Hematopoietic multipotent progenitor cell treated with erythropoietin and hydrocortisone succinate and interleukin-3 and kit ligand, for 4 days (in vitro differentiated cells): ENCODE data around the gene C15orf39.

Source experiments
- DNase-seq: peaks from one replicate; pipeline ENCODE4 v3.0.0-alpha.2; 2015

The C15orf39 gene

DNA sequence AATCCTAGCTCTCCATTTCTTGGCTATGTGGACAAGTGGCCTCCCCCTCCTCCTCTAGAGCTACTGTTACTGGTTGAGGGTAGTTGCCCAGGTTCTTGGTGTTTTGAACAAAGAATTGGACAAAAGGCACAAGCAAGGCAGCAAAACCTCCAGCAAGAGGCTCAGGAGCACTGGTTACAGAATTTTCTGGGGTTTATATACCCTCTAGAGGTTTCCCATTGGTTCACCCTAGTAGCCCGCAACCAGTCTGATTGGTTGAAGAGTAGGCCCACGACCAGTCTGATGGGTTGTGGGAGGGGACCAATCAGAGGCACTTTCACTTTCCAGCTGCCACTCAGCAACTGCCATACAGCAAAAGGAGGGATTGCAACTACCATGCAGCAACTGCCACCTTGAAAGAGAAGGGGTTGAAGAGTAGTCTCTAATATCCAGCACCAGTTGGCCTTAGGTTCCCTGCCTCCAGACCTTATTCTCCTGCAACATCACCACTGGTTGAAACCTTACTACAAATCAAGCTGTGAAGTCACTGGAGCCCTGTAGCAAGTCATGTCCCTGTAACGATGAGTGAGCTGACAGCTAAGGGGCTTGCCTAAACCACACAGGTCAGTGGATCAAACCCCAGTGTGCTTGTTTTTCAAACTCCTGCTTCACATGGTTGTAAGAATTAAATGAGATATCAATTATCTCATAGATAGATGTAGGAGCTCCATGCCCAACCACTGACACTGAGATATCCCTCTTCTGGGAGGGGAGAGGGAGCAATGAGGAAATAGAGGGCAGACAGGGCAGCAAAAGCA is 2.9 kb upstream of the C15orf39 start:
- peak; percentile 93 for DNase-seq

- peak; percentile 59 for DNase-seq
These were observed 2.2 kb upstream of the C15orf39 start for GRCh38 chr15:75199357-75199940.

DNA sequence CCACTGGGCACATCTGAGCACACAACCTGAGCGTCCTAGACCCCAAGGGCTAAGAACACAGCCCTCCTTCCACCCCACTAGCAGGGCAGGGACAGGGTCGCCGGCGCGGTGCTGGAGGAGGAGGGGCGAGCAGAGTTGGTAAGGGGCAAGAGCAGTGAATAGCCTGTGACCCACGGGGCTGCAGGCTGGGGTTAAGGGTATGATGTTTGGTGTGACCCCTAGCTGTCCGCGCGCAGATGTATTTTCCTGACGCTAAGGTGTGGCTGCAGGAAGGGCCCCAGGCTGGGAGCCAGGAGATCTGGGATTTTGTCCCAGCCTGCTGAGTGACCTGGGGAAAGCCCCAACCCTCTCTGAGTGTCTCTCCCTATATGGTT is 1.3 kb upstream of the C15orf39 start:
- no peak for DNase-seq

- peak; percentile 56 for DNase-seq
These were observed 692 bp upstream of the C15orf39 start for GRCh38 chr15:75200765-75201615.

- peak; percentile 91 for DNase-seq
These were observed 752 bp downstream of the C15orf39 start for GRCh38 chr15:75202251-75203016.

- peak; percentile 25 for DNase-seq
These were observed 1.6 kb downstream of the C15orf39 start for GRCh38 chr15:75203017-75203907.

DNA sequence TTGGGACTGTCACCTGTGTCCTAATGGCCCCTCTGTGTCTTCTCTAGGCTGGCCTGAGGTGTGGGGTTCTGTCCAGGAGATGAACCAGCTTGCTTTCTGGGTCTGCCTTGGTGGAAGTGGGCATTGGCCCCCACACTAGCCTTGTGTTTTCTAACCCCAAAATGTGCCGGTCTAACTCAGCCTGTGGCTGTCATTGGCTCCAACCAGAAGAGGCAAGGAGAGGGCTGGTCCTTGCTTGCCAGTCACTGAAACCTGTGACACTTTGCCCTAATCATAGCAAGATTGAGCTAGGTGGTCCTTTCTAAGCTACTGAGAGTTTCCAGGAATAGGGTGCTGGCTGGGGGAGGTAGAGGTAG is 2.2 kb downstream of the C15orf39 start:
- peak; percentile 53 for DNase-seq

DNA sequence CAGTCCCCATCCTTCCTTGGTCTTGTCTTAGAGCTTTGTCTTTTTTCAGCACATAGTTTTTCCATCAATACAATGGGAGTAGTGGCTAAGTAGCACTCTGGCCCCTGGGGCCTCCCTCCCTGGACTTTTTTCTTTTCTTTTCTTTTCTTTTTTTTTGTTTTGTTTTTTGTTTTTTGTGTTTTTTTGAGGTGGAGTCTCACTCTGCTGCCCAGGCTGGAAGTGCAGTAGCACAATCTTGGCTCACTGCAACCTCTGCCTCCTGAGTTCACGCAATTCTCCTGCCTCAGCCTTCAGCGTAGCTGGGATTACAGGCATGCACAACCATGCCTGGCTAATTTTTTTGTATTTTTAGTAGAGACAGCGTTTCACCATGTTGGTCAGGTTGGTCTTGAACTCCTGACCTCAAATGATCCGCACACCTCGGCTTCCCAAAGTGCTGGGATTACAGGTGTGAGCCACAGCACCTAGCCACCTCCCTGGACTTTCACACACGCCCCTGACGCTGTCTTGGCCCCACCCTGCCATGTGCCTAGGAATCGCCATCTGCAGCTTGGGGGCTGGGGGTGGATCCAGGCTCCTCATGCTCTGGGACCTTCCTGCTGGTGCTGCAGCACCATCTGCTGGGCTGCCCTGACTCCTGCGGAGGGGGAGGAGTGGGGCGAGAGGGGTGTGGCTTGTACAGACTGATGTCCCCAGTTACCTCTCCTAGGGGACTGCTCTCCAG is 2.8 kb downstream of the C15orf39 start:
- peak; percentile 97 for DNase-seq

GRCh38 chr15:75205064-75205395 is 3.3 kb downstream of the C15orf39 start:
- no peak for DNase-seq

GRCh38 chr15:75206006-75206405 is 4.3 kb downstream of the C15orf39 start:
- no peak for DNase-seq

DNA sequence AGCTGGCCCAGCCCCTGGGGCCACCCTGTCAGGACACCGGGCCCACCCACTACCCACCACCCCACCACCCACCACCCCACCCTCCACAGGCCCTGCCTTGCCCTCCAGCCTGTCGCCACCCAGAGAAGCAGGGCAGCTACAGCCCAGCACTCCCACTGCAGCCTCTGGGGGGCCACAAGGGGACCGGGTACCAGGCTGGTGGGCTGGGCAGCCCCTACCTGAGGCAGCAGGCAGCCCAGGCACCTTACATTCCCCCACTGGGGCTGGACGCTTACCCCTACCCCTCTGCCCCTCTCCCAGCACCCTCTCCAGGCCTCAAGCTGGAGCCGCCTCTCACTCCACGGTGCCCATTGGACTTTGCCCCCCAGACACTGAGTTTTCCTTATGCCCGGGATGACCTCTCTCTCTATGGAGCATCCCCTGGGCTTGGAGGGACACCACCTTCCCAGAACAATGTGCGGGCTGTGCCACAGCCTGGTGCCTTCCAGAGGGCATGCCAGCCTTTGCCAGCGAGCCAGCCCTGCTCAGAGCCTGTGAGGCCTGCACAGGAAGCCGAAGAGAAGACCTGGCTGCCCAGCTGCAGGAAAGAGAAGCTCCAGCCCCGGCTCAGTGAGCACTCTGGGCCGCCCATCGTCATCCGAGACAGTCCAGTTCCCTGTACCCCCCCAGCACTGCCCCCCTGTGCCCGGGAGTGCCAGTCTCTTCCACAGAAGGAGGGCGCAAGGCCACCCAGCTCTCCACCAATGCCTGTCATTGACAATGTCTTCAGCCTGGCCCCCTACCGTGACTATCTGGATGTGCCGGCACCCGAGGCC is 5.3 kb downstream of the C15orf39 start:
- no peak for DNase-seq

GRCh38 chr15:75207618-75208500 is 6.2 kb downstream of the C15orf39 start:
- no peak for DNase-seq

DNA sequence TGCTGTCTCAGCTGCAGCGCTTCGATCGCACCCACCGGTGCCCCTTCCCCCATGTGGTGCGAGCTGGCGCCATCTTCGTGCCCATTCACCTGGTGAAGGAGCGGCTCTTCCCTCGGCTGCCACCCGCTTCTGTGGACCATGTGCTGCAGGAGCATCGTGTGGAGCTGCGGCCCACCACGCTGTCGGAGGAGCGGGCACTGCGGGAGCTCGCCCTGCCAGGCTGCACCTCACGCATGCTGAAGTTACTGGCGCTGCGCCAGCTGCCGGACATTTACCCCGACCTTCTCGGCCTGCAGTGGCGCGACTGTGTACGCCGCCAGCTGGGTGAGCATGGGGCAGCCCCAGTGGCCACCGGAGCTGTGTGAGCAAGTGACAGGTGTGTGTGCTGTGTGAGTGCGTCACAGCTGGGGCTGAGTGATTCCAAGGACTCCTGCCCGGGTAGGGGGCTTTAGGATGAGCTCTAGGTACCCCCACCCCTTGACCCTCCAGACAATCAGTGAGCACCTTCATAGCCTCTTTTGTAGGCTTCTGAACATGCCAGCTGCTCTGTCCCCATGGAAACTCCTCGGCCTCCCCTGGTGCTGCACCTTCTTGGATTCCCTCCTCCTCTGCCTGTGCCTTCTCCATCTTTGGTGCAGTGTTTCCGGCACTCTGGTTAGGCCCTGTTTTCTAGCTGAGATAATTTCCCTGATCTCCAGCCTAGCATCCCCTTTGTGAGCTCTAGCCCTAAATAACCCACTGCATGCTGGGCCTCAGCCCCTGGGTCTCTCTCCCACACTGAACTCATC is 7.0 kb downstream of the C15orf39 start:
- DNase-seq: no peak

DNA sequence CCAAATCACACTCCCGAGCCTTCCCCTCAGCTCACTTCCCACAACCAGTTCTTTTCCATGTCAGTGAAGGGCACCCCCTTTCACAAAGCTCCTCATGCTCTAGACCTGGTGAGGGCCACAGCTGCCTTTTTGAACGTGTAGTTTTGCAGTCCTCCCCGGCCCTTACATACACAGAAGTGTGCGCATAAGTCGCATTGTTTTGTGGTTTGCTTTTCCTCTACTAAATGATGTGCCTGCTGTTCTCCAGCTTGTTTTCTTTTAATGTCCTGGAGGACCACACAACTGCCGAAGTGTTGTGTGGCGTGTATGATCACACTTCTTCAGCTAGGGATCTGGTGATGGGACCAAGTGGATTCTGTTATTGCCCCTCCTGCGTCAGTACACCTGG is 7.6 kb downstream of the C15orf39 start:
- no peak for DNase-seq

DNA sequence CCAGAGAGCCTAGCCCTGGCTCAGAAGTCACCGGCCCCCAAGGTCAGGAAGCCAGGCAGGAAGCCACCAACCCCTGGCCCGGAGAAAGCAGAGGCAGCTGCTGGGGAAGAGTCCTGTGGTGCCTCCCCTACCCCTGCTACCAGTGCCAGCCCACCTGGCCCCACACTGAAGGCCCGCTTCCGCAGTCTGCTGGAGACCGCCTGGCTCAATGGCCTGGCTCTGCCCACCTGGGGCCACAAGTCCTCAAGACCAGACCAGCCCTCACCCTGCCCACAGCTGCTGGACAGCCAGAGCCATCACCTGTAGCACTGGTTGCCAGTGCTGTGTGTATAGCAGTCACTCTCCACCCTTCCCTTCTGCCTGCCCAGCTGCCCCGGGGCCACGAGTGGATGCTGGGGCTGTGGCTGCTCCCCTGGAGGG is 9.1 kb downstream of the C15orf39 start:
- peak; percentile 28 for DNase-seq

DNA sequence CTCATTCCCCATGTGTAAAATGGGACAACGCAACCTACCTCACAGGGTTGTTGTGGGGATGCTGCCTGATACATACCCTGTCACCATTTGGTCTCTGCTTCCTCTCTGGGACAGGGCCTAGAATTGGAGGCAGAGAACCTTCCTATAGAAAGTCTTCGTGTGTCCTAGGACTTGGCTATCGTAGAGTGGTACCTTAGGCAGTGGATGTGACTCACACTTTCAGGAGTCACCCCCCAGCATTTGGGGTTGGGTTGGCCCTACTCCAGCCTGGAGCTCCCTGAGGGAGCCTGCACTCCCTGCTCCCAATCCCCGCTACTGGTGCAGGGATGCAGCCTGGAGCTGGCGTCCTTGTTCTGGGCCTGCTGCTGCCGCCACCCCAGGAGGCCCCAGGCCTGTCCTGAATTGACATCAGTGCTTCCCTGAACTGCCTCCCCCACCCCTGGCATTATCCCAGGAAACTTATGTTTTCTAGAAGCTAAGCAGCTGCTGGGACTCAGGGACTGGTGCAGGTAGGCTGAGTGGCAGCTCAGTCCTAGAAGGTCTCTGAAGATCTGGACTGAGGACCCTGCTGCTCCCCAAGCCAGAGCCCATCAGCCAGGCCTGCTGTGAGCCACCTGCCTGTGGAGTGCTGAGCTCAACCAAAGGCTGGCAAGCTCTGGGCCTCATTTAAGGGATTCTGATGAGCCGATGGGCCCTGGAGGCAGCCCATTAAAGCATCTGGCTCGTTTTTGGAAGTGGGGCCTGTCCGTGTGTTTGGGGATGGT is 9.9 kb downstream of the C15orf39 start:
- DNase-seq: no peak

DNA sequence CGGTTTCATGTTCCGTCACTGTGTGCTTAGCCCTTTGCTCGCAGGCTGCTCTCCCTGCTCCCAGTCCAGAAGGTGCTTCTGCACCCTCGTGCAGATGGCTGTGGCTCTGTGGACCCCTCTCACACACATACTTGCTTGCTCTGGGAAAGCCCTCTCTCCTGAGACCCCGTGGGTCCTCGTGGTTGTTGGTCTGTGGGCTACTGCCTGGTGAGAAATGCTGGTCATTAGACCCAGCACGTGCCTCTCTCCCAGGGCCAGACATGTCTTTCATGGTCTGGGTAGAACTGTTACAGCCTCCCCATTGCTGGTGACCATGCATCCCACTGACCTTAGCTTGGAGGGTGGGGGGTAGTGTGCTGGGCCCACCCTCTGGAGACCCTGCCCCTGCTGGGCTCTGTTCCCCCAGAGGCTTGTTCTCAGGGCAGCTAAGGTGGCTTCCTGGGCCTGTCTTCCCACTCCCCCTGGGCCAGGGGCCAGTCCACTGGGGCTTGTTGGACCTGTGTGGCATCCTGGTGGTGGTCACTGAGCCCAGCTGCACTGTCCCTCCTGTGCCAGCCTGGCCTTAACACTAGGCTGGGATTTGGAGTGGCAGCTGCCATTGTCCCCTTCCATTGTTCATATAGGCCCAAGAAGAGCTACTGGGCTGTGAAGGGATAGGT is 10.6 kb downstream of the C15orf39 start:
- DNase-seq: no peak
